Measurements from ENCODE around the gene ERLEC1.

- TF ChIP-seq, protein P1, sequence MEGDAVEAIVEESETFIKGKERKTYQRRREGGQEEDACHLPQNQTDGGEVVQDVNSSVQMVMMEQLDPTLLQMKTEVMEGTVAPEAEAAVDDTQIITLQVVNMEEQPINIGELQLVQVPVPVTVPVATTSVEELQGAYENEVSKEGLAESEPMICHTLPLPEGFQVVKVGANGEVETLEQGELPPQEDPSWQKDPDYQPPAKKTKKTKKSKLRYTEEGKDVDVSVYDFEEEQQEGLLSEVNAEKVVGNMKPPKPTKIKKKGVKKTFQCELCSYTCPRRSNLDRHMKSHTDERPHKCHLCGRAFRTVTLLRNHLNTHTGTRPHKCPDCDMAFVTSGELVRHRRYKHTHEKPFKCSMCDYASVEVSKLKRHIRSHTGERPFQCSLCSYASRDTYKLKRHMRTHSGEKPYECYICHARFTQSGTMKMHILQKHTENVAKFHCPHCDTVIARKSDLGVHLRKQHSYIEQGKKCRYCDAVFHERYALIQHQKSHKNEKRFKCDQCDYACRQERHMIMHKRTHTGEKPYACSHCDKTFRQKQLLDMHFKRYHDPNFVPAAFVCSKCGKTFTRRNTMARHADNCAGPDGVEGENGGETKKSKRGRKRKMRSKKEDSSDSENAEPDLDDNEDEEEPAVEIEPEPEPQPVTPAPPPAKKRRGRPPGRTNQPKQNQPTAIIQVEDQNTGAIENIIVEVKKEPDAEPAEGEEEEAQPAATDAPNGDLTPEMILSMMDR (conservative IDR thresholded peaks at IDR 0.05 in 1 of 2, IDR thresholded peaks at IDR 0.05 in 1 of 2; ENCODE audit: extremely low read depth in 1 of 2, insufficient read depth in 1 of 2, low read depth in 1 of 2, low read length in 2 of 2) = peak in 1 of 2 donors; percentile 5
- TF ChIP-seq EZH2 (IDR thresholded peaks at IDR 0.05; ENCODE audit: borderline replicate concordance, low read length) = no peak
These were observed at the start of gene ERLEC1, which contains the start of gene ASB3 for GRCh38 chr2:53786705-53787613.

All from mammary epithelial cell (primary cell).